ENCODE data around the gene CXCL12. TPM values are rescaled to one million over a fixed set of nuclear protein-coding genes. Genes with fewer than 3 reads are reported as not detected.

Gene CXCL12
- total RNA-seq, 1 experiment from 2014 or later, result 0.47 TPM

DNA sequence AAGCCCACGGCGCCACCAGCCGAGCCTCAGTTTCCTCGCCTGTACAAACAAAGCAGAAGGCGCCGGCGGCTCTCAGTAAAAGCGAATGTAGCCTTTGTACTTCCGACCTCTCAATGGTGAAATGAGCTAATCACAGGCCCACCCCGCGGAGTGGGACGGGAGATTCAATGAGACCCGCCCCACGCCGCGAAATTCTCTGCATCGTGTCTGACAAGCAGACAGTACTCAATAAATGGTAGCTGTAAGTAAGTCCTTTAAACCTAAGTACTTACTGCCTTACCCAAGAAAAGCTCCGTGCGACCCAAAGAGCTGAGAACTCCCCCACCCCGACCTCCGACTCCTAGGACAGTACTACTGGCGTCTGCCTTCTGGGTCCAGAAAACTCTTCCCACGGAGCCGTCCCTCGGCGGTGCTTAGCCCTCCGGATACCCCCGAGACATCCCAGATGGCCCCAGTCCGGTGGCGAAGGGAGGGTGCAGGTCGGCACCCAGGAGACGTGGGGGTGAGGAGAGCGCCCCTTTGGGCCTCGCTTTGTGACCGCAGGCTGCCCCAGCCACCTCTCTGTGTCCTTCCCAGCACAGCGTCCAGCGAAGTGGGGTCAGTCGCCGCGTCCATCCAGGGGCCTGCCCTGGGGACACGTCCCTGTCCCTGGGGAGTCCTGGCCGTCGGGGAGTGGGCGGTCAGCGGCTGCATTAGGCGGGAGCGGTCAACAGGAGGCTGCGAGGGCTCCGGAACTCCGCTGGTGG is 972 bp upstream of the CXCL12 start:
- POLR2A ChIA-PET, result no interaction called here
- no TSS peak for BruUV-seq (replicated peaks)

GRCh38 chr10:44384601-44385025 is 284 bp downstream of the CXCL12 start:
- ChIA-PET RAD21 (ENCODE audit: low non-redundant PET in 1 of 2, low total read pairs in 2 of 2, uncharacterized antibody in 2 of 2, unreplicated experiment in 2 of 2) (no interaction called here), POLR2A (no interaction called here), CTCF (no interaction called here)
- Histone ChIP-seq H4K20me1 (ENCODE audit: insufficient read depth) (no peaks in the 10 kb centered on the region), H3K4me3 (replicated peaks in 1 of 2; ENCODE audit: low read depth in 1 of 2, low read length in 2 of 2) (no peak overlapping the region), H3K79me2 (ENCODE audit: insufficient read depth, low read length) (no peaks in the 10 kb centered on the region), H3K9ac (ENCODE audit: low read length) (no peak overlapping the region), H3K9me2 (ENCODE audit: insufficient read depth) (no peaks in the 10 kb centered on the region), H2AFZ (ENCODE audit: low read depth, low read length, poor library complexity, severe bottlenecking) (no peak overlapping the region), H3K27ac (ENCODE audit: low read depth, low read length) (no peak overlapping the region), H3K4me2 (ENCODE audit: low read length) (no peak overlapping the region), H3K4me1 (ENCODE audit: control insufficient read depth in 1 of 2, insufficient read depth in 2 of 2, low read length in 2 of 2) (no peaks in the 10 kb centered on the region), H3K27me3 (ENCODE audit: insufficient read depth, low read length) (no peaks in the 10 kb centered on the region), H3K36me3 (ENCODE audit: control insufficient read depth in 1 of 2, insufficient read depth in 2 of 2, low read length in 2 of 2) (no peaks in the 10 kb centered on the region), H3K9me3 (ENCODE audit: control insufficient read depth in 1 of 2, insufficient read depth in 1 of 2, low read depth in 1 of 2, low read length in 2 of 2) (no peaks in the 10 kb centered on the region)
- no TSS peak for BruUV-seq (replicated peaks)
- no peak for DNase-seq (ENCODE audit: low read depth, low spot score)
- intact Hi-C loops (cut with micrococcal nuclease), result loop anchor here (10.0 kb wide), 1 partner anchor 480 kb away; no protein-coding TSS in a partner anchor
- no peak for ATAC-seq
- no peak for TF ChIP-seq CBX3 (IDR thresholded peaks at IDR 0.05; ENCODE audit: low read depth)
- no peak for TF ChIP-seq CTCF (IDR thresholded peaks at IDR 0.05 in 2 of 3, conservative IDR thresholded peaks at IDR 0.05 in 1 of 3; ENCODE audit: borderline replicate concordance in 1 of 3, insufficient read depth in 1 of 3, low read depth in 2 of 3, low read length in 2 of 3)
- TF ChIP-seq, protein P1, sequence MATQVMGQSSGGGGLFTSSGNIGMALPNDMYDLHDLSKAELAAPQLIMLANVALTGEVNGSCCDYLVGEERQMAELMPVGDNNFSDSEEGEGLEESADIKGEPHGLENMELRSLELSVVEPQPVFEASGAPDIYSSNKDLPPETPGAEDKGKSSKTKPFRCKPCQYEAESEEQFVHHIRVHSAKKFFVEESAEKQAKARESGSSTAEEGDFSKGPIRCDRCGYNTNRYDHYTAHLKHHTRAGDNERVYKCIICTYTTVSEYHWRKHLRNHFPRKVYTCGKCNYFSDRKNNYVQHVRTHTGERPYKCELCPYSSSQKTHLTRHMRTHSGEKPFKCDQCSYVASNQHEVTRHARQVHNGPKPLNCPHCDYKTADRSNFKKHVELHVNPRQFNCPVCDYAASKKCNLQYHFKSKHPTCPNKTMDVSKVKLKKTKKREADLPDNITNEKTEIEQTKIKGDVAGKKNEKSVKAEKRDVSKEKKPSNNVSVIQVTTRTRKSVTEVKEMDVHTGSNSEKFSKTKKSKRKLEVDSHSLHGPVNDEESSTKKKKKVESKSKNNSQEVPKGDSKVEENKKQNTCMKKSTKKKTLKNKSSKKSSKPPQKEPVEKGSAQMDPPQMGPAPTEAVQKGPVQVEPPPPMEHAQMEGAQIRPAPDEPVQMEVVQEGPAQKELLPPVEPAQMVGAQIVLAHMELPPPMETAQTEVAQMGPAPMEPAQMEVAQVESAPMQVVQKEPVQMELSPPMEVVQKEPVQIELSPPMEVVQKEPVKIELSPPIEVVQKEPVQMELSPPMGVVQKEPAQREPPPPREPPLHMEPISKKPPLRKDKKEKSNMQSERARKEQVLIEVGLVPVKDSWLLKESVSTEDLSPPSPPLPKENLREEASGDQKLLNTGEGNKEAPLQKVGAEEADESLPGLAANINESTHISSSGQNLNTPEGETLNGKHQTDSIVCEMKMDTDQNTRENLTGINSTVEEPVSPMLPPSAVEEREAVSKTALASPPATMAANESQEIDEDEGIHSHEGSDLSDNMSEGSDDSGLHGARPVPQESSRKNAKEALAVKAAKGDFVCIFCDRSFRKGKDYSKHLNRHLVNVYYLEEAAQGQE (IDR thresholded peaks at IDR 0.05; ENCODE audit: low read depth), result no peak
- TF ChIP-seq TCF7L2 (IDR thresholded peaks at IDR 0.05; ENCODE audit: borderline replicate concordance, extremely low read depth, insufficient read depth, insufficient read length), result no peak
- TF ChIP-seq EZH2 (IDR thresholded peaks at IDR 0.05), result no peak
- TF ChIP-seq SIN3A (IDR thresholded peaks at IDR 0.05; ENCODE audit: low read depth), result no peak
- no peak for TF ChIP-seq EZH2phosphoT487 (IDR thresholded peaks at IDR 0.05; ENCODE audit: borderline replicate concordance)
- TF ChIP-seq POLR2A (IDR thresholded peaks at IDR 0.05; ENCODE audit: borderline replicate concordance, extremely low read depth, insufficient read depth, insufficient read length), result no peak
- no peak for TF ChIP-seq ZNF274 (IDR thresholded peaks at IDR 0.05; ENCODE audit: low read depth, low read length)

More for the DNA sequence above, 972 bp upstream of the CXCL12 start:
- Histone ChIP-seq H4K20me1 (ENCODE audit: insufficient read depth) (no peaks in the 10 kb centered on the region), H2AFZ (ENCODE audit: low read depth, low read length, poor library complexity, severe bottlenecking) (no peak overlapping the region), H3K27me3 (ENCODE audit: insufficient read depth, low read length) (0 out of 2 replicates have a peak, but pooled peaks cover under 1% of the 10 kb centered on the region), H3K79me2 (ENCODE audit: insufficient read depth, low read length) (no peaks in the 10 kb centered on the region), H3K4me3 (replicated peaks in 1 of 2; ENCODE audit: low read depth in 1 of 2, low read length in 2 of 2) (no peak overlapping the region), H3K36me3 (ENCODE audit: control insufficient read depth in 1 of 2, insufficient read depth in 2 of 2, low read length in 2 of 2) (no peaks in the 10 kb centered on the region), H3K9ac (ENCODE audit: low read length) (no peak overlapping the region), H3K27ac (ENCODE audit: low read depth, low read length) (no peak overlapping the region), H3K9me3 (ENCODE audit: control insufficient read depth in 1 of 2, insufficient read depth in 1 of 2, low read depth in 1 of 2, low read length in 2 of 2) (no peaks in the 10 kb centered on the region), H3K4me1 (ENCODE audit: control insufficient read depth in 1 of 2, insufficient read depth in 2 of 2, low read length in 2 of 2) (no peaks in the 10 kb centered on the region), H3K4me2 (ENCODE audit: low read length) (no peak overlapping the region), H3K9me2 (ENCODE audit: insufficient read depth) (no peaks in the 10 kb centered on the region)
- TF ChIP-seq ELF1 (IDR thresholded peaks at IDR 0.05; ENCODE audit: borderline replicate concordance, low read depth) (no peak), RAD21 (IDR thresholded peaks at IDR 0.05; ENCODE audit: low read depth) (no peak), CBX3 (IDR thresholded peaks at IDR 0.05; ENCODE audit: low read depth) (no peak), EZH2phosphoT487 (IDR thresholded peaks at IDR 0.05; ENCODE audit: borderline replicate concordance) (no peak), EGR1 (IDR thresholded peaks at IDR 0.05; ENCODE audit: low read depth) (no peak)
- TF ChIP-seq, protein P2, sequence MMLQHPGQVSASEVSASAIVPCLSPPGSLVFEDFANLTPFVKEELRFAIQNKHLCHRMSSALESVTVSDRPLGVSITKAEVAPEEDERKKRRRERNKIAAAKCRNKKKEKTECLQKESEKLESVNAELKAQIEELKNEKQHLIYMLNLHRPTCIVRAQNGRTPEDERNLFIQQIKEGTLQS (IDR thresholded peaks at IDR 0.05), result no peak
- DNase-seq (ENCODE audit: low read depth, low spot score), result no peak
- intact Hi-C loops (cut with micrococcal nuclease), result loop anchor here (1.0 to 10.0 kb wide), 2 partner anchors 479 to 715 kb away; no protein-coding TSS in a partner anchor
- ATAC-seq, result no peak
- RAD21 ChIA-PET (ENCODE audit: low non-redundant PET in 1 of 2, low total read pairs in 2 of 2, uncharacterized antibody in 2 of 2, unreplicated experiment in 2 of 2), result no interaction called here
- CTCF ChIA-PET, result interaction anchor here (0.9 to 2.1 kb wide), 13 partner anchors 11 to 716 kb away, joined by 3 to 13 read pairs (median 4); no protein-coding TSS in a partner anchor
